ENCODE measurements around the gene CXCL16.

GRCh38 chr17:4738136-4739121 lies 1.3 kb downstream of the CXCL16 start:
- TF ChIP-seq, protein P1, sequence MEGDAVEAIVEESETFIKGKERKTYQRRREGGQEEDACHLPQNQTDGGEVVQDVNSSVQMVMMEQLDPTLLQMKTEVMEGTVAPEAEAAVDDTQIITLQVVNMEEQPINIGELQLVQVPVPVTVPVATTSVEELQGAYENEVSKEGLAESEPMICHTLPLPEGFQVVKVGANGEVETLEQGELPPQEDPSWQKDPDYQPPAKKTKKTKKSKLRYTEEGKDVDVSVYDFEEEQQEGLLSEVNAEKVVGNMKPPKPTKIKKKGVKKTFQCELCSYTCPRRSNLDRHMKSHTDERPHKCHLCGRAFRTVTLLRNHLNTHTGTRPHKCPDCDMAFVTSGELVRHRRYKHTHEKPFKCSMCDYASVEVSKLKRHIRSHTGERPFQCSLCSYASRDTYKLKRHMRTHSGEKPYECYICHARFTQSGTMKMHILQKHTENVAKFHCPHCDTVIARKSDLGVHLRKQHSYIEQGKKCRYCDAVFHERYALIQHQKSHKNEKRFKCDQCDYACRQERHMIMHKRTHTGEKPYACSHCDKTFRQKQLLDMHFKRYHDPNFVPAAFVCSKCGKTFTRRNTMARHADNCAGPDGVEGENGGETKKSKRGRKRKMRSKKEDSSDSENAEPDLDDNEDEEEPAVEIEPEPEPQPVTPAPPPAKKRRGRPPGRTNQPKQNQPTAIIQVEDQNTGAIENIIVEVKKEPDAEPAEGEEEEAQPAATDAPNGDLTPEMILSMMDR (IDR thresholded peaks at IDR 0.05), result no peak
- no peak for TF ChIP-seq POLR2A (IDR thresholded peaks at IDR 0.05)

Data from uterus (tissue), 2 donors.